Liver (tissue), 9 donors: ENCODE data around the gene SMYD3. TPM values are rescaled to one million over a fixed set of nuclear protein-coding genes. Genes with fewer than 3 reads are reported as not detected.

Source experiments
- DNase-seq: peaks from one replicate; pipeline ENCODE4 v3.0.0-alpha.2; 2017; ENCODE audit warnings: low spot score
- H3K27ac ChIP-seq, 2 donors: one replicate each; pipeline ENCODE4 v1.7.0; 2013; ENCODE audit warnings: inconsistent platforms in 2 of 2, low read length in 2 of 2, control low read depth in 1 of 2, low read depth in 1 of 2, mild to moderate bottlenecking in 1 of 2
- H3K27me3 ChIP-seq, 4 donors: one replicate each; pipeline versions ENCODE4 v1.6.1 to v1.7.0; 2013; ENCODE audit warnings: low read length in 3 of 4, inconsistent platforms in 1 of 4, mild to moderate bottlenecking in 1 of 4, moderate library complexity in 1 of 4; ENCODE audit not compliant: control insufficient read depth in 4 of 4, insufficient read depth in 4 of 4
- H3K36me3 ChIP-seq, 4 donors: one replicate each; pipeline versions ENCODE4 v1.6.1 to v1.7.0; 2013; ENCODE audit warnings: low read length in 3 of 4, mild to moderate bottlenecking in 3 of 4, low read depth in 1 of 4, moderate library complexity in 1 of 4; ENCODE audit not compliant: control insufficient read depth in 4 of 4, insufficient read depth in 3 of 4
- H3K4me1 ChIP-seq, 4 donors: one replicate each; pipeline versions ENCODE4 v1.6.1 to v1.7.0; 2013; ENCODE audit warnings: low read length in 3 of 4, mild to moderate bottlenecking in 3 of 4, moderate library complexity in 1 of 4; ENCODE audit not compliant: control insufficient read depth in 4 of 4, insufficient read depth in 4 of 4
- H3K4me3 ChIP-seq, 3 donors: one replicate each; pipeline versions ENCODE4 v1.6.1 to v1.7.0; 2013; ENCODE audit warnings: low read length in 3 of 3, control low read depth in 1 of 3, low read depth in 1 of 3, mild to moderate bottlenecking in 1 of 3
- H3K9ac ChIP-seq, 2 donors: one replicate each; pipeline ENCODE4 v1.7.0; 2013; ENCODE audit warnings: low read length in 2 of 2, mild to moderate bottlenecking in 2 of 2, moderate library complexity in 2 of 2, control low read depth in 1 of 2, low read depth in 1 of 2
- H3K9me3 ChIP-seq, 4 donors: one replicate each; pipeline versions ENCODE4 v1.6.1 to v1.7.0; 2013; ENCODE audit warnings: low read length in 3 of 4; ENCODE audit not compliant: control insufficient read depth in 4 of 4
- ATF3 ChIP-seq: IDR thresholded peaks from 2 replicates; pipeline ENCODE4 v1.6.1; 2016; ENCODE audit warnings: antibody characterized with exemption
- EGR1 ChIP-seq, 2 donors: IDR thresholded peaks; 2 replicates each; pipeline ENCODE4 v1.6.1; 2016 to 2018; ENCODE audit warnings: antibody characterized with exemption in 2 of 2, low read depth in 2 of 2
- FOXA1 ChIP-seq: IDR thresholded peaks from 2 replicates; pipeline ENCODE4 v1.6.1; 2016; ENCODE audit warnings: antibody characterized with exemption
- FOXA2 ChIP-seq: IDR thresholded peaks from 2 replicates; pipeline ENCODE4 v1.6.1; 2016; ENCODE audit warnings: antibody characterized with exemption
- GABPA ChIP-seq, 2 donors: IDR thresholded peaks in 1 of 2; conservative IDR thresholded peaks in 1 of 2; 2 replicates each; pipeline ENCODE4 v1.6.1; 2016; ENCODE audit warnings: antibody characterized with exemption in 2 of 2, mild to moderate bottlenecking in 1 of 2, moderate library complexity in 1 of 2
- HNF4G ChIP-seq: IDR thresholded peaks from 2 replicates; pipeline ENCODE4 v1.6.1; 2016; ENCODE audit warnings: antibody characterized with exemption
- JUND ChIP-seq, 2 donors: IDR thresholded peaks; 2 replicates each; pipeline ENCODE4 v1.6.1; 2016; ENCODE audit warnings: antibody characterized with exemption in 2 of 2
- MAX ChIP-seq: IDR thresholded peaks from 2 replicates; pipeline ENCODE4 v1.6.1; 2016; ENCODE audit warnings: antibody characterized with exemption
- NR2F2 ChIP-seq: IDR thresholded peaks from 2 replicates; pipeline ENCODE4 v1.6.1; 2016; ENCODE audit warnings: antibody characterized with exemption
- RAD21 ChIP-seq, 2 donors: IDR thresholded peaks; 2 replicates each; pipeline ENCODE4 v1.6.1; 2016; ENCODE audit warnings: antibody characterized with exemption in 2 of 2, mild to moderate bottlenecking in 2 of 2
- REST ChIP-seq: IDR thresholded peaks from 2 replicates; pipeline ENCODE4 v1.6.1; 2016; ENCODE audit warnings: antibody characterized with exemption, mild to moderate bottlenecking
- SP1 ChIP-seq: IDR thresholded peaks from 2 replicates; pipeline ENCODE4 v1.6.1; 2018; ENCODE audit warnings: antibody characterized with exemption, mild to moderate bottlenecking
- TAF1 ChIP-seq: conservative IDR thresholded peaks from 2 replicates; pipeline ENCODE4 v1.6.1; 2016; ENCODE audit warnings: antibody characterized with exemption, mild to moderate bottlenecking
- YY1 ChIP-seq: IDR thresholded peaks from 2 replicates; pipeline ENCODE4 v1.6.1; 2016; ENCODE audit warnings: antibody characterized with exemption, mild to moderate bottlenecking
- WGBS: extraction: QIAGEN DNeasy Blood & Tissue Kit; methylation state at CpG from one replicate; pipeline ENCODE4 v1.1.7; 2013; 5-methylcytosine and 5-hydroxymethylcytosine counted together
- polyA plus RNA-seq, 2 donors: library from polyadenylated mRNA; stranded (reverse) in 1 of 2; unstranded in 1 of 2; fragments of 200-250 nt in 1 of 2; fragments of >200 nt in 1 of 2; fragmentation: Nextera tagmentation in 1 of 2; extraction: Ambion mirVana in 1 of 2; gene quantifications; one replicate each; pipeline versions ENCODE4 v1.2.1 to v1.2.3, GENCODE V29; 2013 to 2015
- total RNA-seq, 2 donors: library from RNA; depleted of rRNA; stranded (reverse); fragments of >200 nt; gene quantifications; one replicate each; pipeline ENCODE4 v1.2.3, GENCODE V29; 2014
- donor health status: healthy.
- donor health status: healthy.
- donor health status: healthy.
- donor health status: healthy.
- donor health status: healthy.

SMYD3 gene
- total and polyA plus RNA-seq, 4 donors = 3.1 to 9.1 (median 8.0) TPM

GRCh38 chr1:246508897-246509688 lies 2.0 kb upstream of the SMYD3 start (continued):
- TF ChIP-seq REST (no peak), GABPA (IDR thresholded peaks at IDR 0.05 in 1 of 2, conservative IDR thresholded peaks at IDR 0.05 in 1 of 2) (no peak), HNF4G (no peak)

- WGBS = 19% methylated on average over 9 of the region's 9 CpGs
- no peak for DNase-seq
- H3K4me1 ChIP-seq = peaks cover 0 to 14% (median 6%) of the 10 kb centered on the region in 4 donors
- no peak overlapping the region for H3K9ac ChIP-seq
- TF ChIP-seq GABPA (IDR thresholded peaks at IDR 0.05 in 1 of 2, conservative IDR thresholded peaks at IDR 0.05 in 1 of 2) (no peak), JUND (IDR thresholded peaks at IDR 0.05) (no peak), EGR1 (IDR thresholded peaks at IDR 0.05; ENCODE audit: low read depth in 2 of 2) (no peak), RAD21 (IDR thresholded peaks at IDR 0.05) (no peak), MAX (no peak), FOXA2 (no peak), FOXA1 (no peak), TAF1 (no peak), SP1 (no peak), REST (no peak), NR2F2 (no peak), YY1 (no peak), ATF3 (no peak)
- no peaks in the 10 kb centered on the region for H3K36me3 ChIP-seq
- H3K27me3 ChIP-seq = no peaks in the 10 kb centered on the region
- H3K4me3 ChIP-seq = peak overlapping the region; percentile 89 to 93 (median 89)
- H3K27ac ChIP-seq = no peak overlapping the region
- no peaks in the 10 kb centered on the region for H3K9me3 ChIP-seq
Measured at GRCh38 chr1:246506367-246506673, 759 bp downstream of the SMYD3 start.
